HCT116 (cell line): ENCODE results near the gene FLT3. TPM values are rescaled to one million over a fixed set of nuclear protein-coding genes. Genes with fewer than 3 reads are reported as not detected.

ENCODE experiments used
- ATAC-seq: fragments of 200-7000 bp; cut with Tn5 transposase; 2 replicates; pipeline ENCODE4 v1.9.1; 2020; ENCODE audit warnings: mild to moderate bottlenecking, moderate library complexity
- BruUV-seq: library from RNA; stranded (reverse); fragments of 400-500 nt; replicated peaks from 2 replicates; lab custom pipeline; 2021; lab: Mats Ljungman, UMichigan
- CTCF ChIA-PET: fragments of 300-600 bp; sonication (Branson Sonifier 250); formaldehyde crosslinking; loops from one replicate; lab custom pipeline; 2021; ENCODE audit warnings: antibody characterized with exemption; lab: Charles Lee
- POLR2A ChIA-PET: fragments of 300-600, 350-600 bp; sonication (Branson Sonifier 250); formaldehyde crosslinking; loops from one replicate; lab custom pipeline; 2021; ENCODE audit warnings: antibody characterized with exemption; lab: Charles Lee
- RAD21 ChIA-PET, 2 experiments: fragments of 300-600 bp; sonication (Branson Sonifier 250); formaldehyde crosslinking; loops; one replicate each; lab custom pipeline; 2023; ENCODE audit warnings: low total read pairs in 2 of 2; ENCODE audit not compliant: uncharacterized antibody in 2 of 2, unreplicated experiment in 2 of 2, low non-redundant PET in 1 of 2; lab: Charles Lee
- DNase-seq: peaks from one replicate; pipeline ENCODE4 v3.0.0-alpha.2; 2010; ENCODE audit warnings: low read depth, low spot score
- H2AFZ ChIP-seq: fragments of 200-600 bp; shearing (Covaris generic), sonication (generic); 2 replicates; pipeline ENCODE4 v1.6.1; 2017; ENCODE audit warnings: low read depth, mixed run types, mixed read lengths, antibody characterized with exemption, low read length; ENCODE audit not compliant: poor library complexity, severe bottlenecking
- H3K27ac ChIP-seq: 2 replicates; pipeline ENCODE4 v1.5.1; 2012; ENCODE audit warnings: low read depth, low read length
- H3K27me3 ChIP-seq: fragments of 200-600 bp; sonication (generic); 2 replicates; pipeline ENCODE4 v1.6.1; 2016; ENCODE audit warnings: mixed run types, low read length, mixed read lengths; ENCODE audit not compliant: insufficient read depth
- H3K36me3 ChIP-seq, 2 experiments: fragments of 200-500 bp in 1 of 2; fragments of 200-600 bp in 1 of 2; sonication (Bioruptor generic) in 1 of 2; sonication (generic) in 1 of 2; 2 replicates each; pipeline versions ENCODE4 v1.5.1 to v1.6.1; 2014 to 2016; ENCODE audit warnings: low read length in 2 of 2, inconsistent platforms in 1 of 2, mixed read lengths in 1 of 2, mixed run types in 1 of 2; ENCODE audit not compliant: insufficient read depth in 2 of 2, control insufficient read depth in 1 of 2
- H3K4me1 ChIP-seq, 2 experiments: fragments of 200-600 bp in 1 of 2; sonication (generic) in 1 of 2; 2 replicates each; pipeline versions ENCODE4 v1.5.1 to v1.6.1; 2012 to 2017; ENCODE audit warnings: low read length in 2 of 2, inconsistent platforms in 1 of 2, mild to moderate bottlenecking in 1 of 2, mixed read lengths in 1 of 2, mixed run types in 1 of 2, moderate library complexity in 1 of 2; ENCODE audit not compliant: insufficient read depth in 2 of 2, control insufficient read depth in 1 of 2
- H3K4me2 ChIP-seq: fragments of 200-600 bp; sonication (generic); 2 replicates; pipeline ENCODE4 v1.6.1; 2017; ENCODE audit warnings: mixed run types, low read length, mixed read lengths
- H3K4me3 ChIP-seq, 2 experiments: fragments of 200-600 bp in 1 of 2; sonication (generic) in 1 of 2; replicated peaks in 1 of 2; 2 replicates each; pipeline ENCODE4 v1.5.1; 2011 to 2016; ENCODE audit warnings: low read length in 2 of 2, control low read depth in 1 of 2, low read depth in 1 of 2, mild to moderate bottlenecking in 1 of 2, mixed read lengths in 1 of 2, mixed run types in 1 of 2
- H3K79me2 ChIP-seq: fragments of 200-600 bp; sonication (generic); 2 replicates; pipeline ENCODE4 v1.6.1; 2017; ENCODE audit warnings: mild to moderate bottlenecking, mixed run types, low read length, moderate library complexity, mixed read lengths; ENCODE audit not compliant: insufficient read depth
- H3K9ac ChIP-seq: fragments of 200-600 bp; sonication (generic); 2 replicates; pipeline ENCODE4 v1.6.1; 2016; ENCODE audit warnings: low read length, mixed read lengths
- H3K9me2 ChIP-seq: fragments of 200-600 bp; sonication (generic), shearing (Covaris generic); 2 replicates; pipeline ENCODE4 v1.6.1; 2017; ENCODE audit warnings: mixed run types, mild to moderate bottlenecking, moderate library complexity; ENCODE audit not compliant: insufficient read depth
- H3K9me3 ChIP-seq, 2 experiments: fragments of 200-500 bp in 1 of 2; fragments of 200-600 bp in 1 of 2; sonication (Bioruptor generic) in 1 of 2; sonication (generic) in 1 of 2; 2 replicates each; pipeline ENCODE4 v1.6.1; 2014 to 2017; ENCODE audit warnings: low read length in 2 of 2, mixed read lengths in 2 of 2, inconsistent platforms in 1 of 2, low read depth in 1 of 2, mild to moderate bottlenecking in 1 of 2, mixed run types in 1 of 2, moderate library complexity in 1 of 2; ENCODE audit not compliant: control insufficient read depth in 1 of 2, insufficient read depth in 1 of 2
- H4K20me1 ChIP-seq: fragments of 200-600 bp; sonication (generic), shearing (Covaris generic); 2 replicates; pipeline ENCODE4 v1.6.1; 2017; ENCODE audit warnings: mixed run types, mild to moderate bottlenecking, moderate library complexity; ENCODE audit not compliant: insufficient read depth
- CBX3 ChIP-seq: IDR thresholded peaks from 2 replicates; pipeline ENCODE4 v1.6.1; 2012; ENCODE audit warnings: low read depth
- CEBPB ChIP-seq: IDR thresholded peaks from 2 replicates; pipeline ENCODE4 v1.6.1; 2012; ENCODE audit warnings: low read depth
- EGR1 ChIP-seq: IDR thresholded peaks from 2 replicates; pipeline ENCODE4 v1.6.1; 2012; ENCODE audit warnings: low read depth
- ELF1 ChIP-seq: IDR thresholded peaks from 2 replicates; pipeline ENCODE4 v1.6.1; 2012; ENCODE audit warnings: low read depth, borderline replicate concordance
- EZH2phosphoT487 ChIP-seq: fragments of 200-600 bp; IDR thresholded peaks from 2 replicates; pipeline ENCODE4 v1.6.1; 2018; ENCODE audit warnings: antibody characterized with exemption, borderline replicate concordance
- FOSL1 ChIP-seq: IDR thresholded peaks from 2 replicates; pipeline ENCODE4 v1.6.1; 2012; ENCODE audit warnings: low read depth
- JUND ChIP-seq: IDR thresholded peaks from 2 replicates; pipeline ENCODE4 v1.6.1; 2012
- POLR2AphosphoS5 ChIP-seq: IDR thresholded peaks from 2 replicates; pipeline ENCODE4 v1.6.1; 2011; ENCODE audit warnings: mild to moderate bottlenecking, low read depth, low read length, moderate library complexity
- RAD21 ChIP-seq: IDR thresholded peaks from 2 replicates; pipeline ENCODE4 v1.6.1; 2012; ENCODE audit warnings: low read depth, mild to moderate bottlenecking
- SIN3A ChIP-seq: IDR thresholded peaks from 2 replicates; pipeline ENCODE4 v1.6.1; 2012; ENCODE audit warnings: low read depth
- SRF ChIP-seq: IDR thresholded peaks from 2 replicates; pipeline ENCODE4 v1.6.1; 2012; ENCODE audit warnings: low read depth
- TCF7L2 ChIP-seq: IDR thresholded peaks from 2 replicates; pipeline ENCODE4 v1.7.0; 2011; ENCODE audit warnings: borderline replicate concordance, inconsistent platforms; ENCODE audit not compliant: insufficient read depth, insufficient read length; ENCODE audit errors: extremely low read depth
- YY1 ChIP-seq: IDR thresholded peaks from 2 replicates; pipeline ENCODE4 v1.6.1; 2011; ENCODE audit warnings: low read length, low read depth, moderate library complexity, mild to moderate bottlenecking; ENCODE audit not compliant: insufficient replicate concordance; ENCODE audit errors: extremely low read depth
- ZFX ChIP-seq: fragments of 450-650 bp; IDR thresholded peaks from 2 replicates; pipeline ENCODE4 v1.6.1; 2017
- ZNF274 ChIP-seq: fragments of 200-500 bp; sonication (Bioruptor generic); IDR thresholded peaks from 2 replicates; pipeline ENCODE4 v1.6.1; 2014; ENCODE audit warnings: mild to moderate bottlenecking, low read depth, low read length, inconsistent platforms
- intact Hi-C: fragments of 100-400 bp; cut with micrococcal nuclease; formaldehyde crosslinking; loops from 2 replicates; pipeline ENCODE4 v1.10.0; 2022
- total RNA-seq: library from RNA; stranded (reverse); gene quantifications from one replicate; pipeline ENCODE4 v1.2.1, GENCODE V29; 2021; ENCODE audit not compliant: unreplicated experiment
- TF ChIP-seq, protein P1 (sequence below), 3 experiments: fragments of 200-600 bp in 1 of 3; sonication (generic) in 1 of 3; IDR thresholded peaks in 2 of 3; conservative IDR thresholded peaks in 1 of 3; 2 replicates each; pipeline ENCODE4 v1.5.1; 2012 to 2017; ENCODE audit warnings: low read depth in 2 of 3, low read length in 2 of 3, antibody characterized with exemption in 1 of 3, borderline replicate concordance in 1 of 3, control low read depth in 1 of 3, mild to moderate bottlenecking in 1 of 3, mixed read lengths in 1 of 3, mixed run types in 1 of 3, moderate library complexity in 1 of 3; ENCODE audit not compliant: insufficient read depth in 1 of 3
- TF ChIP-seq, protein P2 (sequence below): IDR thresholded peaks from 2 replicates; pipeline ENCODE4 v1.6.1; 2012
- TF ChIP-seq, protein P3 (sequence below): IDR thresholded peaks from 2 replicates; pipeline ENCODE4 v1.6.1; 2012; ENCODE audit warnings: low read depth

The FLT3 gene
- total RNA-seq, 1 experiment from 2014 or later, result 0.17 TPM

DNA sequence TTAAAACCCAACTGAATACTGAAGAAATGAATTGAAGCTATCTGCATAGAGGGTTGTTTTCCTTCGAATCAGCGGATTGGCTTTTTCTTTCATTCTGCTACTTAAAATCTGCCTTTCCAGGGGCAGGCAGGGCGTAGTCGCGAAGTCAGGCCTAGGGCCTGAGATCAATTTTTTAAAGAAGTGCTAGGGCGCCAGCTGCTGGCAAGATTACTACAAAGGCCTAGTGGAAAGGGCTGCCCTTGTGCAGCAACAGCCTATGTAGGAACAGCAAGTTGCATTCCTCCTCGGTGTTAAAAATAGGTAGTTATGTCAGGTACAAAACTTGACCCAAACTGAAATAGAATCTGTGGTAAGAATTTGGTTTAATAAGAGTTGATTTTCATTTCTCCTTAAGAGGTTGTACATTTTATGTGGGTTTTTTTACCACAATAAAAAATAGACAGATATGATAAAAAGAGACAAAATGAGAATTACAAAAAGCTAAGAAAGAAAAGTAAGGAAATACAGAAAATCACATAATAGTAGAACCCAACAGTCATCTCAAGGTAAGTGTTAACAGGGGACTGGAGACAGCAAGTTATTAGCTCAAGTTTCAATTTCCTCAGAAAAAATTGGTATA lies 102.4 kb downstream of the FLT3 start:
- no peak overlapping the region for H3K4me3 ChIP-seq
- RAD21 ChIA-PET, result no interaction called here
- peak overlapping the region; percentile 5; the same call in 1 of the 2 replicates for H3K27ac ChIP-seq
- H3K36me3 ChIP-seq, result no peaks in the 10 kb centered on the region
- CTCF ChIA-PET, result interaction anchor here (0.6 to 2.1 kb wide), 6 partner anchors 14 to 1013 kb away, joined by 3 to 14 read pairs (median 8); no protein-coding TSS in a partner anchor
- TF ChIP-seq, protein P1, sequence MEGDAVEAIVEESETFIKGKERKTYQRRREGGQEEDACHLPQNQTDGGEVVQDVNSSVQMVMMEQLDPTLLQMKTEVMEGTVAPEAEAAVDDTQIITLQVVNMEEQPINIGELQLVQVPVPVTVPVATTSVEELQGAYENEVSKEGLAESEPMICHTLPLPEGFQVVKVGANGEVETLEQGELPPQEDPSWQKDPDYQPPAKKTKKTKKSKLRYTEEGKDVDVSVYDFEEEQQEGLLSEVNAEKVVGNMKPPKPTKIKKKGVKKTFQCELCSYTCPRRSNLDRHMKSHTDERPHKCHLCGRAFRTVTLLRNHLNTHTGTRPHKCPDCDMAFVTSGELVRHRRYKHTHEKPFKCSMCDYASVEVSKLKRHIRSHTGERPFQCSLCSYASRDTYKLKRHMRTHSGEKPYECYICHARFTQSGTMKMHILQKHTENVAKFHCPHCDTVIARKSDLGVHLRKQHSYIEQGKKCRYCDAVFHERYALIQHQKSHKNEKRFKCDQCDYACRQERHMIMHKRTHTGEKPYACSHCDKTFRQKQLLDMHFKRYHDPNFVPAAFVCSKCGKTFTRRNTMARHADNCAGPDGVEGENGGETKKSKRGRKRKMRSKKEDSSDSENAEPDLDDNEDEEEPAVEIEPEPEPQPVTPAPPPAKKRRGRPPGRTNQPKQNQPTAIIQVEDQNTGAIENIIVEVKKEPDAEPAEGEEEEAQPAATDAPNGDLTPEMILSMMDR (IDR thresholded peaks at IDR 0.05 in 2 of 3, conservative IDR thresholded peaks at IDR 0.05 in 1 of 3; ENCODE audit: borderline replicate concordance in 1 of 3, insufficient read depth in 1 of 3, low read depth in 2 of 3, low read length in 2 of 3), result peak; percentile 67 to 89 (median 73)
- TF ChIP-seq CEBPB (no peak), SIN3A (no peak), TCF7L2 (no peak), FOSL1 (no peak), CBX3 (no peak), ZNF274 (no peak), JUND (no peak), RAD21 (peak; percentile 79), YY1 (no peak), SRF (no peak), EZH2phosphoT487 (no peak), ELF1 (no peak), ZFX (peak; percentile 68; the same call in 1 of the 2 replicates), EGR1 (no peak), POLR2AphosphoS5 (no peak)
- TF ChIP-seq, protein P2, sequence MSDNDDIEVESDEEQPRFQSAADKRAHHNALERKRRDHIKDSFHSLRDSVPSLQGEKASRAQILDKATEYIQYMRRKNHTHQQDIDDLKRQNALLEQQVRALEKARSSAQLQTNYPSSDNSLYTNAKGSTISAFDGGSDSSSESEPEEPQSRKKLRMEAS, result 0 out of 2 replicates have a peak, but pooled peaks have one; percentile 25
- TF ChIP-seq, protein P3, sequence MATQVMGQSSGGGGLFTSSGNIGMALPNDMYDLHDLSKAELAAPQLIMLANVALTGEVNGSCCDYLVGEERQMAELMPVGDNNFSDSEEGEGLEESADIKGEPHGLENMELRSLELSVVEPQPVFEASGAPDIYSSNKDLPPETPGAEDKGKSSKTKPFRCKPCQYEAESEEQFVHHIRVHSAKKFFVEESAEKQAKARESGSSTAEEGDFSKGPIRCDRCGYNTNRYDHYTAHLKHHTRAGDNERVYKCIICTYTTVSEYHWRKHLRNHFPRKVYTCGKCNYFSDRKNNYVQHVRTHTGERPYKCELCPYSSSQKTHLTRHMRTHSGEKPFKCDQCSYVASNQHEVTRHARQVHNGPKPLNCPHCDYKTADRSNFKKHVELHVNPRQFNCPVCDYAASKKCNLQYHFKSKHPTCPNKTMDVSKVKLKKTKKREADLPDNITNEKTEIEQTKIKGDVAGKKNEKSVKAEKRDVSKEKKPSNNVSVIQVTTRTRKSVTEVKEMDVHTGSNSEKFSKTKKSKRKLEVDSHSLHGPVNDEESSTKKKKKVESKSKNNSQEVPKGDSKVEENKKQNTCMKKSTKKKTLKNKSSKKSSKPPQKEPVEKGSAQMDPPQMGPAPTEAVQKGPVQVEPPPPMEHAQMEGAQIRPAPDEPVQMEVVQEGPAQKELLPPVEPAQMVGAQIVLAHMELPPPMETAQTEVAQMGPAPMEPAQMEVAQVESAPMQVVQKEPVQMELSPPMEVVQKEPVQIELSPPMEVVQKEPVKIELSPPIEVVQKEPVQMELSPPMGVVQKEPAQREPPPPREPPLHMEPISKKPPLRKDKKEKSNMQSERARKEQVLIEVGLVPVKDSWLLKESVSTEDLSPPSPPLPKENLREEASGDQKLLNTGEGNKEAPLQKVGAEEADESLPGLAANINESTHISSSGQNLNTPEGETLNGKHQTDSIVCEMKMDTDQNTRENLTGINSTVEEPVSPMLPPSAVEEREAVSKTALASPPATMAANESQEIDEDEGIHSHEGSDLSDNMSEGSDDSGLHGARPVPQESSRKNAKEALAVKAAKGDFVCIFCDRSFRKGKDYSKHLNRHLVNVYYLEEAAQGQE, result no peak
- H3K9me2 ChIP-seq, result no peaks in the 10 kb centered on the region
- no peaks in the 10 kb centered on the region for H3K9me3 ChIP-seq
- H3K4me2 ChIP-seq, result peak overlapping the region; percentile 36; the same call in 1 of the 2 replicates
- H3K4me1 ChIP-seq, result peaks cover 0 to 9% of the 10 kb centered on the region in 2 experiments; a peak in 2 of 4 replicates
- ATAC-seq (peak; percentile 98), DNase-seq (peak; percentile 70)
- POLR2A ChIA-PET, result no interaction called here
- H2AFZ ChIP-seq, result peak overlapping the region; percentile 100
- intact Hi-C loops, result loop anchor here (10.0 kb wide), 1 partner anchor 1053 kb away; no protein-coding TSS in a partner anchor
- no TSS peak for BruUV-seq
- H4K20me1 ChIP-seq, result no peaks in the 10 kb centered on the region
- no peaks in the 10 kb centered on the region for H3K27me3 ChIP-seq
- H3K9ac ChIP-seq, result no peak overlapping the region
- H3K79me2 ChIP-seq, result no peaks in the 10 kb centered on the region
